ENCODE results near the gene PROSER1.

DNA sequence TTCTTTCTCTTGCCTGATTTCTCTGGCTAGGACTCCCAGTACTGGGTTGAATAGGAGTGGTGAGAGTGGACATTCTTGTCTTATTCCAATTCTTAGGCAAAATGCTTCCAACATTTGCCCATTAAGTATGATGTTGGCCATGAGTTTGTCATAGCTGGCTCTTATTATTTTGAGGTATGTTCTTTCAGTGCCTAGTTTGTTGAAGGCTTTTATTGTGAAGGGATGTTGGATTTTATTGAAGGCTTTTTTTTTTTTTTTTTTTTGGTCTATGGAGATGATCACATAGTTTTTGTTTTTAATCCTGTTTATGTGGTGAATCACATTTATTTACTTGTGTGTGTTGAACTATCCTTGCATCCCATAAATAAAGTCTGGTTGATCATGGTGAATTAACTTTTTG is 20.2 kb upstream of the PROSER1 start:
- TF ChIP-seq POLR2A (IDR thresholded peaks at IDR 0.05) = no peak
- TF ChIP-seq CTCF (IDR thresholded peaks at IDR 0.05) = no peak
- no peak for TF ChIP-seq POLR2AphosphoS5 (IDR thresholded peaks at IDR 0.05)
- no peak for TF ChIP-seq EP300 (IDR thresholded peaks at IDR 0.05)

Data from sigmoid colon (tissue), 4 donors.